Measurements from ENCODE around the gene PPM1M.

PPM1M gene

DNA sequence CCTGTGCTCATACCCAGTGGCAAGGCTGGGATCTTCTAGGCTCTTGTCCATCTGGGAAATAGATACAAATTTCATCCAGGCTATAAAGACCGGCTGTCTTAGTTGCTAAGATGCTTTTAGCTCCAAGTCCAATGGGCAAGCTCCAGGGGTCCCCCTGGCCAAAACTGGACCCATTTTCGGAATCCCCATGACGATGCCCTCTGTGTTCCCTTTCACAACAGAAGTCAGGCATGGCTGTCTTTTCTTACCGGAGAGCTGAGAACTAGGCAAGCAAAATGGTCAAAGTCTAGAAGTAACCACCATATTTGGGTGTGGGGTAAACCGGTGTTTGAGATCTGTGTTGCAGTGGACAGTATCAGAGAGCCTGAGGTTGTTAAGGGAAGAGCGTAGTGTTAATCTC, 43.1 kb downstream of the PPM1M start:
- no peak for TF ChIP-seq CTCF (IDR thresholded peaks at IDR 0.05)
- Histone ChIP-seq H3K4me3 (peak overlapping the region; percentile 85), H3K27ac (peak overlapping the region in 1 of 2 donors; percentile 99)
- no peak for DNase-seq (ENCODE audit: low spot score)

- TF ChIP-seq CTCF (IDR thresholded peaks at IDR 0.05): no peak
These were observed 43.8 kb downstream of the PPM1M start for GRCh38 chr3:52289338-52289746.

GRCh38 chr3:52289747-52290595, 44.4 kb downstream of the PPM1M start:
- TF ChIP-seq CTCF (IDR thresholded peaks at IDR 0.05): no peak
- Histone ChIP-seq H3K27ac (no peak overlapping the region), H3K4me3 (no peak overlapping the region)
- no peak for DNase-seq (ENCODE audit: low spot score)

More at GRCh38 chr3:52289338-52289746, 43.8 kb downstream of the PPM1M start:
- Histone ChIP-seq H3K27ac (no peak overlapping the region), H3K4me3 (no peak overlapping the region)
- no peak for DNase-seq (ENCODE audit: low spot score)

DNA sequence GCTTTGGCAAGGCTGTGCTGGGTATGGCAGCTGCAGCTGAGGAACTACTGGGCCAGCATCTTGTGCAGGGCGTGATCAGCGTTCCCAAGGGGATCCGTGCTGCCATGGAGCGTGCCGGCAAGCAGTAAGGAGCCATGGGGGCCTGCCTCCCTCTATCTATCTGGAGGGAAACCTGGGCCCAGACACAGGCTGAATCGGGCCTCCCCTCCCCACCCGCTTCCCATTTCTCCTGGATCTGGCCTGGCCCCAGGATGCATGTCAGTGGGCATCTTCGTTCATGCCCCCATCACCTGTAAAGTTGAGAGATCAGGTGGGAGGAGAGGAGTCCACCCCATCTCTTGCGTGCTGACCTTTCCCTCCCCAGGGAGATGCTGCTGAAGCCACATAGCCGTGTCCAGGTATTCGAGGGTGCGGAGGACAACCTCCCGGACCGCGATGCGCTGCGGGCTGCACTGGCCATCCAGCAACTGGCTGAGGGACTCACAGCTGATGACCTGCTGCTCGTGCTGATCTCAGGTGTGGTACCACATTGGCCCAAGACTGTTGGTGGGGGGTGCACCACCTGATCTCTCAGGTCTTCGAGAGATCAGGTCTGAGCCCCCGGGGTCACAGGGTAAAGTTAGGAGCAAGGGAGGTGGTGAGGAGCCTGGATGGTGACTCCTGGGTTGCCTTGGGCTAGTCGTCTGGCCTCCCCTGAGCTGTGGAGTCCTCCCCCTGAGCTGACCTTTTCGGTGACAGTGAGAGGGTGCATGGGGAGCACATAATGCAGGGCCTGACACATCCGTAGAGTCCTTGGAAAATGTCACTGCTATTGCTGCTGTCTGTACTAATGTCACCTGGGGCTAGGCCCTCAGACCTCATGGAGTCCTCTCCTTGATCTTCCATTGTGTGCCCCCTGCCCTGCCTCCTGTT, 45.3 kb downstream of the PPM1M start:
- Histone ChIP-seq H3K27ac (no peak overlapping the region), H3K4me3 (no peak overlapping the region)
- DNase-seq (ENCODE audit: low spot score): no peak

DNA sequence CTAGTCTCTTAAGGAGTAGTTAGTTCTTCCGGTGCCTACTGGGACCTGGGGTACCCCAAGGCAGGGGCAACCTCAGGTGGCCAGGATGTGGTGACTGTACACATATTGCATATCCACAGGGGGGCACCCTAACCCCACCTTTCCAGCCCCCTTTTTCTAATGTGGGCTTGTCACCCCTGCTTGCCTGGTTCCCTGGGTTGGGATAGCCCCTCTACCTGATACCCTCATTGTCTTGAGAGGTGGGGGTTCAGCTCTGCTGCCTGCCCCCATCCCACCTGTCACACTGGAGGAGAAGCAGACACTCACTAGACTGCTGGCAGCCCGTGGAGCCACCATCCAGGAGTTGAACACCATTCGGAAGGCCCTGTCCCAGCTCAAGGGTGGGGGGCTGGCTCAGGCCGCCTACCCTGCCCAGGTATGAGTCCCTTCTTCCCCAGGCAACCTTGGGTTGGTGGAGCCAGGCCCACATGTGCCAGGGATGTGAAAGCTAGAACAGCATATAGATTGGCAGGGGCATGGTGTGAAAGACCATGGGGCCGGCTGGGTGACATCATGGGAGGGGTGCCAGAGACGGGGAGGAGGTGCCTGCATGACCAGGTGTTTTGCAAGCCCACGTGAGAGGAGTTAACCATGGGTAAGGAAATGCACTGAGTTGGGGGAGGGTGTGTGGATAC, 46.1 kb downstream of the PPM1M start:
- no peak for TF ChIP-seq CTCF (IDR thresholded peaks at IDR 0.05)
- Histone ChIP-seq H3K4me3 (no peak overlapping the region), H3K27ac (no peak overlapping the region)
- no peak for DNase-seq (ENCODE audit: low spot score)

More for the DNA sequence above, 45.3 kb downstream of the PPM1M start:
- TF ChIP-seq CTCF (IDR thresholded peaks at IDR 0.05): no peak

- DNase-seq (ENCODE audit: low spot score): no peak
- no peak for TF ChIP-seq CTCF (IDR thresholded peaks at IDR 0.05)
- H3K27ac ChIP-seq: no peak overlapping the region
- H3K4me3 ChIP-seq: no peak overlapping the region
These were observed 46.9 kb downstream of the PPM1M start for GRCh38 chr3:52292247-52293065.
